ENCODE results near the gene SPDYE5.
"Not testable (repeated sequence)": the region's sequence is repeated elsewhere in the genome, so short reads cannot be mapped to it uniquely, and the experiment has no call there.

SPDYE5 gene

GRCh38 chr7:75492020-75492419 is at the start of gene SPDYE5:
Gene SPDYE5, plus strand, starts transcription at chr7:75492320. Its CDS starts 1,728 bp downstream, at chr7:75494048.
- DNase-seq = not testable (repeated sequence)

GRCh38 chr7:75442465-75443111 is 49.5 kb upstream of the SPDYE5 start:
- not testable (repeated sequence) for DNase-seq

GRCh38 chr7:75449946-75450345 is 42.2 kb upstream of the SPDYE5 start:
- DNase-seq = not testable (repeated sequence)

- not testable (repeated sequence) for DNase-seq
Measured at GRCh38 chr7:75452494-75452955, 39.6 kb upstream of the SPDYE5 start.

- DNase-seq = not testable (repeated sequence)
Measured at GRCh38 chr7:75456403-75456802, 35.7 kb upstream of the SPDYE5 start.

- not testable (repeated sequence) for DNase-seq
Measured at GRCh38 chr7:75458034-75458433, 34.1 kb upstream of the SPDYE5 start.

GRCh38 chr7:75460541-75460940 is 31.6 kb upstream of the SPDYE5 start:
- DNase-seq = not testable (repeated sequence)

- DNase-seq = not testable (repeated sequence)
Measured at GRCh38 chr7:75470166-75470565, 22.0 kb upstream of the SPDYE5 start.

GRCh38 chr7:75477457-75477856 is 14.7 kb upstream of the SPDYE5 start:
- not testable (repeated sequence) for DNase-seq

GRCh38 chr7:75480313-75480712 is 11.8 kb upstream of the SPDYE5 start:
- not testable (repeated sequence) for DNase-seq

GRCh38 chr7:75485355-75485978 is 6.7 kb upstream of the SPDYE5 start:
- not testable (repeated sequence) for DNase-seq

- DNase-seq = not testable (repeated sequence)
Measured at GRCh38 chr7:75485979-75486643, 6.0 kb upstream of the SPDYE5 start, which contains the start of gene POM121C. Gene POM121C, minus strand, starts transcription at chr7:75486299. Its CDS starts 44,803 bp downstream, at chr7:75441496.

- DNase-seq = not testable (repeated sequence)
Measured at GRCh38 chr7:75509033-75509432, 16.9 kb downstream of the SPDYE5 start.

GRCh38 chr7:75518842-75519241 is 26.7 kb downstream of the SPDYE5 start:
- not testable (repeated sequence) for DNase-seq

GRCh38 chr7:75521727-75522126 is 29.6 kb downstream of the SPDYE5 start:
- DNase-seq = not testable (repeated sequence)

- DNase-seq = not testable (repeated sequence)
Measured at GRCh38 chr7:75527224-75527722, 35.2 kb downstream of the SPDYE5 start.

GRCh38 chr7:75531359-75531821 is 39.3 kb downstream of the SPDYE5 start:
- DNase-seq = no peak

- no peak for DNase-seq
Measured at GRCh38 chr7:75532639-75533038, 40.5 kb downstream of the SPDYE5 start.

GRCh38 chr7:75533926-75534325 is 41.8 kb downstream of the SPDYE5 start:
- DNase-seq = no peak

- no peak for DNase-seq
Measured at GRCh38 chr7:75534727-75535307, 42.7 kb downstream of the SPDYE5 start.

GRCh38 chr7:75536491-75536890 is 44.4 kb downstream of the SPDYE5 start:
- DNase-seq = no peak

- no peak for DNase-seq
Measured at GRCh38 chr7:75536940-75537538, 44.9 kb downstream of the SPDYE5 start.
